Mammary epithelial cell (primary cell): ENCODE data around the gene KCP.

Experiments used
- EZH2 ChIP-seq: IDR thresholded peaks from 2 replicates; pipeline ENCODE4 v1.6.1; 2012; ENCODE audit warnings: low read length, inconsistent platforms, borderline replicate concordance
- TF ChIP-seq, protein P1 (sequence below), 2 donors: IDR thresholded peaks in 1 of 2; conservative IDR thresholded peaks in 1 of 2; 2 replicates each; pipeline ENCODE4 v1.5.1; 2011 to 2012; ENCODE audit warnings: inconsistent platforms in 2 of 2, low read length in 2 of 2, mild to moderate bottlenecking in 2 of 2, control low read depth in 1 of 2, low read depth in 1 of 2; ENCODE audit not compliant: insufficient read depth in 1 of 2; ENCODE audit errors: extremely low read depth in 1 of 2

DNA sequence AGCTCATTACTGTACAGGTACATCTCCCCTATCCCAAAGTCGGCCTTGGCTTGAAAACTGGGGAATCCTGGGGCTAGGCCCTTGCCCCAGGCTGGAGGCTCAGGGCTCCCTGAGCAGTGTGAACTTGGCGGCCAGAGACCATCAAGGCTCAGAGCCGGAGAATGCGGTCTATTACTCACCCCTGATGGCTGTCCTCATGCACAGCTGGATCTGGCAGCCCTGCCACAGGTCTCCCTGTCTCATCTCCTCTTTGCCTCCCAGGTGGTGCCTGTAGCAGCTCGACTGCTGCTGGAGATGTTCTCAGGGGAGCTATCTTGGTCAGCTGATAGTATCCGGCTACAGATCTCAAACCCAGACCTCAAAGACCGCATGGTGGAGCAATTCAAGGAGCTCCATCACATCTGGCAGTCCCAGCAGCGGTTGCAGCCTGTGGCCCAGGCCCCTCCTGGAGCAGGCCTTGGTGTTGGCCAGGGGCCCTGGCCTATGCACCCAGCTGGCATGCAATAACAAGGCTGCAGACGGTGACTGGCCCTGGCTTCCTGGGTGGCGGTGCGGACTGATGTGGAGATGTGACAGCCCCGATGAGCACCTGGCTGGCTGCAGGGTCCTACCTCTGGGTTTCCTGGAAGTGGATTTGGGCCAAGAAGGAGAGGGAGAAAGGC, 37.9 kb upstream of the KCP start:
- no peak for TF ChIP-seq EZH2
- TF ChIP-seq, protein P1, sequence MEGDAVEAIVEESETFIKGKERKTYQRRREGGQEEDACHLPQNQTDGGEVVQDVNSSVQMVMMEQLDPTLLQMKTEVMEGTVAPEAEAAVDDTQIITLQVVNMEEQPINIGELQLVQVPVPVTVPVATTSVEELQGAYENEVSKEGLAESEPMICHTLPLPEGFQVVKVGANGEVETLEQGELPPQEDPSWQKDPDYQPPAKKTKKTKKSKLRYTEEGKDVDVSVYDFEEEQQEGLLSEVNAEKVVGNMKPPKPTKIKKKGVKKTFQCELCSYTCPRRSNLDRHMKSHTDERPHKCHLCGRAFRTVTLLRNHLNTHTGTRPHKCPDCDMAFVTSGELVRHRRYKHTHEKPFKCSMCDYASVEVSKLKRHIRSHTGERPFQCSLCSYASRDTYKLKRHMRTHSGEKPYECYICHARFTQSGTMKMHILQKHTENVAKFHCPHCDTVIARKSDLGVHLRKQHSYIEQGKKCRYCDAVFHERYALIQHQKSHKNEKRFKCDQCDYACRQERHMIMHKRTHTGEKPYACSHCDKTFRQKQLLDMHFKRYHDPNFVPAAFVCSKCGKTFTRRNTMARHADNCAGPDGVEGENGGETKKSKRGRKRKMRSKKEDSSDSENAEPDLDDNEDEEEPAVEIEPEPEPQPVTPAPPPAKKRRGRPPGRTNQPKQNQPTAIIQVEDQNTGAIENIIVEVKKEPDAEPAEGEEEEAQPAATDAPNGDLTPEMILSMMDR (conservative IDR thresholded peaks at IDR 0.05 in 1 of 2, IDR thresholded peaks at IDR 0.05 in 1 of 2; ENCODE audit: extremely low read depth in 1 of 2, insufficient read depth in 1 of 2, low read depth in 1 of 2, low read length in 2 of 2), result no peak
